ENCODE results near the gene PRMT2.

The PRMT2 gene

GRCh38 chr21:46635324-46636180, at the start of gene PRMT2:
TSS of gene PRMT2 (plus strand) at chr21:46635674. CDS start at chr21:46636952, 1,278 bp downstream.
- peak; percentile 100 for DNase-seq (ENCODE audit: low spot score)

DNA sequence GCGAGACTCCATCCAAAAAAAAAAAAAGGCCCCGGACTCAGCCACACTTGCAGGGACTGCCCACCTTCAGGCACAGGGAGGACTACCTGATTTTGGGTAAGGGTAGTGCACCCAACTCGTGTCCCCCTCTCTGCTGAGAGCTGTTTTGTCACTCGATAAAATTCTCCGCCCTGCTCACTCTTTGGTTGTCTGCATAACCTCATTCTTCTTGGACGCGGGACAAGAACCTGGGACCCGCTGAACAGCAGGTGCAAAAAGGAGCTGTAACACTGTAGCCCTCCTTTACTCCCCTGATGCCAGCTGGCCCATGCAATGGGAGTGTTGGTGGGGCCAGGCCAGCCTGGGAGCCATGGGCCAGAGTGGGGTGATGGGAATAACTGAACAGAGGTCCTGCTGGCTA, 41.2 kb upstream of the PRMT2 start:
- no peak for DNase-seq (ENCODE audit: low spot score)

GRCh38 chr21:46596201-46596600, 39.3 kb upstream of the PRMT2 start:
- DNase-seq (ENCODE audit: low spot score): no peak

DNA sequence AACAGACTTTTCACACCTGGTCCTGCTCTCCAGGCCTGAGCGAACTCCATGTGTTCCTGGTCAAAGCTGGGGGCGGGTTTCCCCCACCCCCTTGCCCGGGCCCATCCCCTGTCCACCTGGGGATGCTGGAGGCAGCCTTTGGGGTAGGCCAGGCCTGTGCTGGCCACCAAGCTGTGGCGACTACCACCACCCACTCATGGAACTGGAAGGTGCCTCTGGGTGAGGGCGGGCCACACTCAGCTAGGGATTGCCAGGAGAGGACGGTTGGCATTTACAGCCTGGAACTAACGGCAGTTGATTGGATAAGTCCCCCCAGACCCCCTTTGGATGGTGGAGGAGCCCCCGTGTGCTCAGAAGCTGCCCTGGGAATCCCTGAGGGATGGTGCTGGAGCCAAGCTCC, 38.4 kb upstream of the PRMT2 start:
- no peak for DNase-seq (ENCODE audit: low spot score)

GRCh38 chr21:46597896-46598343, 37.6 kb upstream of the PRMT2 start:
- DNase-seq (ENCODE audit: low spot score): no peak

DNA sequence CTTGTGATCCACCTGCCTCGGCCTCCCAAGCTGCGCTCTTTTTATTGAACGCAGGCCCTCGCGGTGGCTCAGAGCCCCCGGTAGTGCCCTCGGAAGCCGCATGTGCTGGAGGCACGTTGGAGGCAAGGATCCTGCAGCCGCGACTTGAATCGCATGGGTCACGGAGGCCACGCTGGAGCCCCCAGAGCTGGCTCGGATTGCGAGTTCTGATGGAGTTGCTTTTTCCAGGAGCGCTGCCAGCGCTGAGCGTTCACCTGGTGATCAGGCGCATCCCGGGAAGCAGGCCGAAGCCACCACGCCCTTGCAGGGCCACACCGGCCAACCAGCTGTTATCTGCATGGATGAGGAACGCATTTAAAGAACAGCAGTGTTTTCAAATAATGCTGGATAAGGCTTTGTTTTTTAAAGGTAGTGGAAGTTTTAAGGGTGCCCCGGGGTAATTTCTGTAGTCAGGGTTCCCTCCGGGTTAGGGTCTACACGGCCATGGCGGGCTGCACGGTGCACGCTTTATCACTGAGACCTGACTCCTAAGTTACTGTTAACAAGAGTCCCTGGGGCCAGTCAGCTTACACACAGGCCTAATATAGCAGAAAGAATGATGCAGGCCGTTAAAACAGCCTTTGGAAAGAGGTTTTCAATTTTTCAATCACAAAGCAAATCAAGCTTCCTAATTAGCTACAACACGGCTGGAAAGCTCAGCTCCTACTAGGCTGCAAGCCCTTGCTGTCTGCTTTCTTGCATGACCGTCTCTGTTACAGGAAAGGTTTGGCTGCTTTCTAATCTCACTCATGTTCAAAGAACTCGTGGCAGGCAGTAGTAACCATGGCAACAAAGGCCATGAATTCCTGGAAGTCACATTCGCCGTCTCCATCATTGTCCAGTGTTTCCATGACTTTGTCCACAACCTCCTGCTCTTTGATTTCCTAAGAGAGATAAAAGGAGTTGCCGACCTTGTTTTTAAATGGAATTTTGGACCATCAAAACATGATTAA, 36.6 kb upstream of the PRMT2 start:
- DNase-seq (ENCODE audit: low spot score): peak; percentile 95

- no peak for DNase-seq (ENCODE audit: low spot score)
These were observed 35.2 kb upstream of the PRMT2 start for GRCh38 chr21:46600305-46600704.

GRCh38 chr21:46600978-46601377, 34.5 kb upstream of the PRMT2 start:
- no peak for DNase-seq (ENCODE audit: low spot score)

DNA sequence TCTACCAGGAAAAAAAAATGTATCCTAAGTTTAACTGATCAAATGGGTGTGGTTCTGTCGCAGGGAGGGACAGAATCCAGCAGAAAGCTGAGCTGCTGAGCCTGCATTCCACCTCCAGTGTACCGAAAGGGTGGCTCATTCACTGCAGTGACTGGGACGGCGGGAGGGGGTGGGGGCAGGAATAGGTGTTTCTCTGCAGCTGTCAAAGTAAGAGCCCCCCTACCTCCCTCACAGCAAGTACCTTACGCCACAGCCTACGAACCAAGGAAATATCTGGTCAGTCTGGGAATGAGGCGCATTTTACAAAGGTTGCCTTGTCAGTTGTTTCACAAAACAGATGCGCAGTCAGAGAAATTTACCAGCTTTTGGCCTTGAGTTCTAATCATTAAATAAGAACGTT, 32.2 kb upstream of the PRMT2 start:
- DNase-seq (ENCODE audit: low spot score): peak; percentile 43

GRCh38 chr21:46604329-46604974, 31.0 kb upstream of the PRMT2 start:
- no peak for DNase-seq (ENCODE audit: low spot score)

- no peak for DNase-seq (ENCODE audit: low spot score)
These were observed 30.3 kb upstream of the PRMT2 start, which contains the start of gene S100B for GRCh38 chr21:46604975-46605766. TSS of gene S100B (minus strand) at chr21:46605082. CDS start at chr21:46602415, 2,667 bp downstream.

DNA sequence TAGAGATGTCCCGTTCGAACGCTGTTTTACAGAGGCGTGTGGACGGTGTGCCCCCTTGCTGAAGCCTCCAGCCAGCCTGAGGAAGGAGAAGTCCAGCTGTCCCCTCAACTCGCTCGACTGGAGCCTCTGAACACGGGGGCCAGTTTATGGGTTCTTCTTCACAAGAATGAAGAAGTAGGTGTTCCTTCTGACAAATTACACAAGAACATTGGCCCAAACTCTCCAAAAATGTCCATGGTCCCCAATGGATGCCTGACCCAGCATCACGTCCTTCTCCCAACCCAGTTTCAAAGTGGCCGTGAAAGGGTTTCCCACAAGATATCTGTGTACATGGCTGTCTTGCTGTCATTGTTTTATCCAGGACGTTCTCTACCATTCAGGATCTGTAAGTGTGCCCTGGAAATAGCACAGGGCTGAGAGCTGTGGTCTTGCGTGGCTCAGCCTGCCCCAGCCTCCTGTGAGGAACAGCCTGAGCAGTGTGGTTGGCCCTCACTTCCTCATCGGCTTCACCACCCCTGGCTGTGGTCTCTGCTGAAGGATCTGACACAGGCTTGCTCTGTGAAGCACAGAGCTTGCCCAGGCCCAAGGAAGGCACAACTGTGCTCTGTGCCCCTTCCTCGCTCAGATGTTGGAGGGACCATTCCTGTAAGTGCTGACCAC, 29.6 kb upstream of the PRMT2 start:
- no peak for DNase-seq (ENCODE audit: low spot score)

- DNase-seq (ENCODE audit: low spot score): no peak
These were observed 29.1 kb upstream of the PRMT2 start for GRCh38 chr21:46606427-46606813.

DNA sequence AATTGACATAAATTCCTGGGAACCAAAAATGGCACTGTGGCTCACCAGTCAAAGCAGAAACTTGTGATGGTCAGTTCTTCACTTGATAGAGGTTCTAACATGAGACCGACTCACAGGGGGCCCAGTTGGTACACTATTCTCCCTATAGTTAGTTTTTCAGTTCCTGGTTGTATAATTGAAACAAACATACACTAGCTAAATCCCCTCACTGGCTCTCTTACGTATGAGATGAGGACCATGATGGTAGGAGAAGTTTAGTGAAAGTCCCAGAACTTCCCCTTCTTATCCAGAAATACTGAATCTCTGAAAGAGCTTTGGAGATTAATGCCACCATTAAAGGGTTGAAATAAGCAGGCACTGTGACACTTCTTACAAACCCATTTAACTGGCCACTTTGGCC, 27.8 kb upstream of the PRMT2 start:
- DNase-seq (ENCODE audit: low spot score): no peak

- DNase-seq (ENCODE audit: low spot score): no peak
These were observed 26.8 kb upstream of the PRMT2 start for GRCh38 chr21:46608672-46609111.

- DNase-seq (ENCODE audit: low spot score): no peak
These were observed 25.3 kb upstream of the PRMT2 start for GRCh38 chr21:46610018-46610701.

- DNase-seq (ENCODE audit: low spot score): no peak
These were observed 22.1 kb upstream of the PRMT2 start for GRCh38 chr21:46613391-46613790.

GRCh38 chr21:46616050-46616449, 19.4 kb upstream of the PRMT2 start:
- no peak for DNase-seq (ENCODE audit: low spot score)

- DNase-seq (ENCODE audit: low spot score): no peak
These were observed 18.8 kb upstream of the PRMT2 start for GRCh38 chr21:46616656-46617055.
